HK-2 (cell line): ENCODE data around the gene CELF5.

Source experiments
- DNase-seq: peaks from one replicate; pipeline ENCODE4 v3.0.0-alpha.2; 2018; ENCODE audit not compliant: unreplicated experiment

The CELF5 gene

DNA sequence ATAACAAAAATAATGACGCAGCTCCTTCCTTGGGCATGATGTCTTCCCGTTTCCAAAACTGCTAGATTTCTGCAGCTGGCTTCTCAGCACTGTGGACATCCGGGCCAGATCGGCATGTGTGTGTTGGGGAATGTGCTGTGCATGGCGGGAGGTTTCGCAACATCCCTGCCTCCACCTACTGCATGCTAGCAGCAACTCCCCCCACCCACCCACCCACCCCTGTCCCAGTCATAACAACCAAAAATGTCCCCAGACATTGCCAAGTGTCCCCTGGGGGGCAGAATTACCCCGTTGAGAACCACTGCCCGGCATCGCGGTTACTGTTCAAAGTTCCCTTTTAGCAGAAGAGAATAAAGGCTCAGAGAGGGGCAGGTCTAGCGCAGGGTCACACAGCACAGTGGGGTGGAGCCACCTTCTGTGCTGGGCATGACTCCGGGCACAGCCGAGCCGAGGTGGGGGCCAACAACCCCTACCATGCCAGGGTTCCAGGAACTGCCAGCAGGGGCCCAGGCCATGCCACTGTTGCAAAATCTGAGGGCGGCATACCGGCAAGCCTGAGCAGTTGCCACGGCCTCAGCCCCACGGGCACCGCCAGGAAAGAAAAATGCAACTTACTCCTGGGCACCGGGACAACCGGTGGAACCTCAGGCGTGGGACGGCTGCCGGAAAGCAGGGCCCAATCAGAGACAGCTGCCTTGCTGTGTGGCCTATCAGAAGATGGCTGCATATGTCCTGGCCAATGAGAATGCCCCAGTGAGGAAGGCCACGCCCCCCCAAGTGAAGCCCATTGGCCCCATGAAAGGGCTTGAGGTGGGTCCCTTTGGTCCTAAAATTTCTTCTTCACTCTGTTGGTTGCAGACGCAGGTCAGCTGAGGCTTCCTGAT, 119.4 kb downstream of the CELF5 start:
- no peak for DNase-seq

DNA sequence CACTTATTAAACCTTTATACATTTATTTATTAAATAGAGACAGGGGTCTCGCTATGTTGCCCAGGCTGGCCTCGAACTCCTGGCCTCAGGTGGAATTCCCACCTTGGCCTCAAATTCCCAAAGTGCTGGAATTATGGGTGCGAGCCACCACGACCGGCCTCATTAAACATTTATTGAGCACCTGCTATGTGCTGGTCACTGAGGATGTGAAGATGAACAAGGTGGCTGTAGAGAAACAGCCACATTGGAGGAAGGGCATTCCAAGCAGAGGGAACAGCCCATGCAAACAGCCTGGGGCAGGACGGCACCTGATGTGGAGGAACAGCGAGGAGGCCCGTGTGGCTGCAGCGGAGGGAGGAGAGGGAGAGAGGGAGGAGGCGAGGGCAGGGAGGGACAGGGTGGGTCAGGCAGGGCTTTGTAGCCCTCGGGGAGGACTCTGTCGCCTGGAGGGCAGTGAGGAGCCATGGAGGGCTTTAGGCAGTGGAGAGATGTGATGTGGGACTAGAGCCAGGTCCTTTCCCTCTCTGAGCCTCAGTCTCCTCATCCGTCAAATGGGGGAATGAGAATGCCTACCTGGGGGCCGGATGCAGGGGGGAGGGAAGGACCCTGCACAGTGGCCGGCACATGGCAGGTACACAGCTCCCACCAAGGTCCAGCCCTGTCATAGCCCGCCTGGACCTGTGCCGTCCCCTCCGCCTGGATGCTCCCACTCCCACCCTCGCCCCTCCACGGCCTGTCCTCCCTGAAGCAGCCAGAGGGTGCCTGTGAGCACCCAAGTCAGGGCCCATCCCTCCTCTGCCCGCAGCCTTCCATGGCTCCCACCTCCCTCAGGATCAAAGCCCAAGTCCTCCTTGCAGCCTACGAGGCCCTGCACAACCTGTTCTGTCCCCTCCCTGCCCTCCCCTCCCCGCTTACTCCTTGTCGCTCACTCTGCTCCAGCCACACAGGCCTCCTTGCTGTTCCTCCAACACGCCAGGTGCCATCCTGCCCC, 120.4 kb downstream of the CELF5 start:
- DNase-seq, result no peak

DNA sequence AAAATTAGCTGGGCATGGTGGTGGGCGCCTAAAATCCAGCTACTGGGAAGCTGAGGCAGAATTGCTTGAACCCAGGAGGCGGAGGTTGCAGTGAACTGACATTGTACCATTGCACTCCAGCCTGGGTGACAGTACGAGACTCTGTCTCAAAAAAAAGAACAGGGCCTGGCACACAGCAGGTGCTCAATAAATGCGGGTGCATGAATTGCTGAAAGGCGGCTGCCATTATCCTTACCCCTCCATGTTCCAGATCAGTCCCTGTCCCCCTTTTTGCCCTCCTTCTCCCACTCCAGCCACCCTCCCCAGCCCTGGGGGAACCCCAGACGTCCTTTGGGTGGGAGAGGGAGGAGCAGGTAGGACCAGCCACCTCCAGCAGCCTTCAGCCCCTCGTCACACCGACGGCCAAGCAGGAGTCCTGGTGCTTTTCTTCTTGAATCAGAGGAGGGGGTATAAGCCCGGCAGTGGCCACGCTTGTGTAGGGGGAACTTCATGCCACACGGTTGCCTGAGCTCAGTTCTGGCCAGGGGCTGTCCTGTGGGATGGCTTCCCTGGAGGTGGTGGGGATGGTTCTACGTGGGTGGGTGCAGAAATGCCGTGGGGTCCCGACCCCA, 121.5 kb downstream of the CELF5 start:
- no peak for DNase-seq
